ENCODE results near the gene PGLYRP3. TPM values are rescaled to one million over a fixed set of nuclear protein-coding genes. Genes with fewer than 3 reads are reported as not detected.

PGLYRP3 gene
- total and polyA plus RNA-seq, 2 of the 13 experiments (the other 11 are each of a cell fraction or from before 2014, with no cell fraction given) = not detected

DNA sequence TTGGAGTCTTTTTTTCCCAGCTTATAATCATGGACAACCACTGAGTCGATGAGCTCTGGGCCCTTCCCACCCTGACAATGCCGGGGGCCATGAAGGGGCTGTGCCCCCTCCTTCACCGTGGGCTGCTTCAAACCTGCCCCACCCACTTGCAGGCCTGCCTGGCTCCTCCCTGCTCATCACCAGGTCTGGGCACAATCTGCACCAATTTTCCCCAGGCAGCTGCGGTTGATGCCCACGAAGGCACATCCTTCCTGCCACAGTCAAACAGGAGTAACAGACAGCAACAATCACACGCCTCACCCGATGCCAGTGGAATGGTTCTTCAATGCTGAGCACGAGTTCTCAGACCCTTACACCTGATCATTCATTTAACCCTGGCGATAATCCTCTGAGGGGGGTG is 18.9 kb downstream of the PGLYRP3 start:
- DNase-seq (ENCODE audit: low spot score) (no peak), FAIRE-seq (no peak), ATAC-seq (no peak)
- Histone ChIP-seq H3K36me3 (replicated peaks in 1 of 2; ENCODE audit: control insufficient read depth in 1 of 2, insufficient read depth in 2 of 2, low read length in 2 of 2) (no peaks in the 10 kb centered on the region), H3K27me3 (ENCODE audit: control insufficient read depth in 1 of 2, insufficient read depth in 2 of 2, low read length in 2 of 2) (peaks cover 2 to 27% of the 10 kb centered on the region in 2 experiments; a peak in 4 of 5 replicates), H4K20me1 (ENCODE audit: insufficient read depth, low read length) (no peaks in the 10 kb centered on the region), H3K79me2 (ENCODE audit: insufficient read depth, low read length) (no peaks in the 10 kb centered on the region), H3K4me3 (replicated peaks in 1 of 3; ENCODE audit: insufficient read depth in 1 of 3, low read depth in 2 of 3, low read length in 3 of 3) (no peak overlapping the region), H3K27ac (ENCODE audit: extremely low read length, insufficient read depth, low read length) (no peak overlapping the region), H3K4me2 (ENCODE audit: low read depth, low read length) (no peak overlapping the region), H3K9ac (ENCODE audit: insufficient read depth, low read depth, low read length) (no peak overlapping the region), H3K9me3 (ENCODE audit: low read length) (no peaks in the 10 kb centered on the region), H2AFZ (ENCODE audit: low read length) (no peak overlapping the region), H3K4me1 (ENCODE audit: insufficient read depth, low read length) (no peaks in the 10 kb centered on the region)
- intact Hi-C loops (cut with micrococcal nuclease; ENCODE audit: unreplicated experiment) (no loop called here), in situ Hi-C loops (cut with HindIII; ENCODE audit: extremely low pct_ligation_motif_present, low pct_unique_long_range_greater_than_20kb) (no loop called here)
- CTCF ChIA-PET (ENCODE audit: low intra/inter-chr PET ratio, low total read pairs) = no interaction called here
- no peak for TF ChIP-seq ZNF589 (CRISPR knock-in tag; conservative IDR thresholded peaks at IDR 0.05)
- TF ChIP-seq ZNF17 (CRISPR knock-in tag; IDR thresholded peaks at IDR 0.05) = no peak
- TF ChIP-seq, protein P1, sequence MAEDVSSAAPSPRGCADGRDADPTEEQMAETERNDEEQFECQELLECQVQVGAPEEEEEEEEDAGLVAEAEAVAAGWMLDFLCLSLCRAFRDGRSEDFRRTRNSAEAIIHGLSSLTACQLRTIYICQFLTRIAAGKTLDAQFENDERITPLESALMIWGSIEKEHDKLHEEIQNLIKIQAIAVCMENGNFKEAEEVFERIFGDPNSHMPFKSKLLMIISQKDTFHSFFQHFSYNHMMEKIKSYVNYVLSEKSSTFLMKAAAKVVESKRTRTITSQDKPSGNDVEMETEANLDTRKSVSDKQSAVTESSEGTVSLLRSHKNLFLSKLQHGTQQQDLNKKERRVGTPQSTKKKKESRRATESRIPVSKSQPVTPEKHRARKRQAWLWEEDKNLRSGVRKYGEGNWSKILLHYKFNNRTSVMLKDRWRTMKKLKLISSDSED (CRISPR knock-in tag; IDR thresholded peaks at IDR 0.05) = no peak
- TF ChIP-seq ZNF782 (CRISPR knock-in tag; IDR thresholded peaks at IDR 0.05; ENCODE audit: borderline replicate concordance) = no peak
- no peak for TF ChIP-seq ZNF780A (CRISPR knock-in tag; IDR thresholded peaks at IDR 0.05)
- no peak for TF ChIP-seq CREM (IDR thresholded peaks at IDR 0.05)
- no peak for TF ChIP-seq CREM (CRISPR knock-in tag; IDR thresholded peaks at IDR 0.05)
- no peak for TF ChIP-seq ZNF766 (CRISPR knock-in tag; IDR thresholded peaks at IDR 0.05; ENCODE audit: borderline replicate concordance)
- WGBS (ENCODE audit: low lambda C conversion rate) = 29% methylated on average over 9 of the region's 9 CpGs
- BruUV-seq (replicated peaks) = no TSS peak
- POLR2A ChIA-PET = no interaction called here

DNA sequence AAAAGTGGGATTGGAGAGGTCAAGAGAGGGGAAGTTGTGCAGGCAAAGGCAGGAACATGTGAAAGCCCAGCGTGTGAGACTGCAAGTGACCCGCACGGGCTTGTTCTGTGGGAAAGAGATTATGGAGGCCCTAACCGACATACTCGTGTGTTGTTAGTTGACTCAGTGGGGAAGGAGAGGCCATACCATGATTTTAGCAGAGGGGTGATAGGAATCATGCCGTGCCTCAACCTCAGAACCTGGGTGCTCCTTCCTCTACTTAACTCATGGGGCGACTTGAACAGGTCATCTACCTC is 19.3 kb downstream of the PGLYRP3 start:
- H3K4me3 ChIP-seq (replicated peaks in 1 of 3; ENCODE audit: insufficient read depth in 1 of 3, low read depth in 2 of 3, low read length in 3 of 3) = no peak overlapping the region
- FAIRE-seq = no peak
- H3K4me1 ChIP-seq (ENCODE audit: insufficient read depth, low read length) = no peaks in the 10 kb centered on the region
- peaks cover 2 to 27% of the 10 kb centered on the region in 2 experiments; a peak in 4 of 5 replicates for H3K27me3 ChIP-seq (ENCODE audit: control insufficient read depth in 1 of 2, insufficient read depth in 2 of 2, low read length in 2 of 2)
- no TSS peak for BruUV-seq (replicated peaks)
- in situ Hi-C loops (cut with HindIII; ENCODE audit: extremely low pct_ligation_motif_present, low pct_unique_long_range_greater_than_20kb) = no loop called here
- CTCF ChIA-PET (ENCODE audit: low intra/inter-chr PET ratio, low total read pairs) = no interaction called here
- no peaks in the 10 kb centered on the region for H4K20me1 ChIP-seq (ENCODE audit: insufficient read depth, low read length)
- intact Hi-C loops (cut with micrococcal nuclease; ENCODE audit: unreplicated experiment) = no loop called here
- 29% methylated on average over 6 of the region's 7 CpGs for WGBS (ENCODE audit: low lambda C conversion rate)
- no peak for DNase-seq (ENCODE audit: low spot score)
- H3K36me3 ChIP-seq (replicated peaks in 1 of 2; ENCODE audit: control insufficient read depth in 1 of 2, insufficient read depth in 2 of 2, low read length in 2 of 2) = no peaks in the 10 kb centered on the region
- H2AFZ ChIP-seq (ENCODE audit: low read length) = no peak overlapping the region
- no peaks in the 10 kb centered on the region for H3K79me2 ChIP-seq (ENCODE audit: insufficient read depth, low read length)
- no peak overlapping the region for H3K27ac ChIP-seq (ENCODE audit: extremely low read length, insufficient read depth, low read length)
- H3K9ac ChIP-seq (ENCODE audit: insufficient read depth, low read depth, low read length) = no peak overlapping the region
- H3K4me2 ChIP-seq (ENCODE audit: low read depth, low read length) = no peak overlapping the region
- POLR2A ChIA-PET = no interaction called here
- no peaks in the 10 kb centered on the region for H3K9me3 ChIP-seq (ENCODE audit: low read length)
- no peak for ATAC-seq
- TF ChIP-seq CCAR2 (optimal IDR thresholded peaks at IDR 0.05; ENCODE audit: low read depth, low read length) (no peak), HIVEP1 (CRISPR knock-in tag; IDR thresholded peaks at IDR 0.05) (no peak), KMT2B (CRISPR knock-in tag; IDR thresholded peaks at IDR 0.05) (no peak), GZF1 (CRISPR knock-in tag; IDR thresholded peaks at IDR 0.05) (no peak)
- TF ChIP-seq, protein P2, sequence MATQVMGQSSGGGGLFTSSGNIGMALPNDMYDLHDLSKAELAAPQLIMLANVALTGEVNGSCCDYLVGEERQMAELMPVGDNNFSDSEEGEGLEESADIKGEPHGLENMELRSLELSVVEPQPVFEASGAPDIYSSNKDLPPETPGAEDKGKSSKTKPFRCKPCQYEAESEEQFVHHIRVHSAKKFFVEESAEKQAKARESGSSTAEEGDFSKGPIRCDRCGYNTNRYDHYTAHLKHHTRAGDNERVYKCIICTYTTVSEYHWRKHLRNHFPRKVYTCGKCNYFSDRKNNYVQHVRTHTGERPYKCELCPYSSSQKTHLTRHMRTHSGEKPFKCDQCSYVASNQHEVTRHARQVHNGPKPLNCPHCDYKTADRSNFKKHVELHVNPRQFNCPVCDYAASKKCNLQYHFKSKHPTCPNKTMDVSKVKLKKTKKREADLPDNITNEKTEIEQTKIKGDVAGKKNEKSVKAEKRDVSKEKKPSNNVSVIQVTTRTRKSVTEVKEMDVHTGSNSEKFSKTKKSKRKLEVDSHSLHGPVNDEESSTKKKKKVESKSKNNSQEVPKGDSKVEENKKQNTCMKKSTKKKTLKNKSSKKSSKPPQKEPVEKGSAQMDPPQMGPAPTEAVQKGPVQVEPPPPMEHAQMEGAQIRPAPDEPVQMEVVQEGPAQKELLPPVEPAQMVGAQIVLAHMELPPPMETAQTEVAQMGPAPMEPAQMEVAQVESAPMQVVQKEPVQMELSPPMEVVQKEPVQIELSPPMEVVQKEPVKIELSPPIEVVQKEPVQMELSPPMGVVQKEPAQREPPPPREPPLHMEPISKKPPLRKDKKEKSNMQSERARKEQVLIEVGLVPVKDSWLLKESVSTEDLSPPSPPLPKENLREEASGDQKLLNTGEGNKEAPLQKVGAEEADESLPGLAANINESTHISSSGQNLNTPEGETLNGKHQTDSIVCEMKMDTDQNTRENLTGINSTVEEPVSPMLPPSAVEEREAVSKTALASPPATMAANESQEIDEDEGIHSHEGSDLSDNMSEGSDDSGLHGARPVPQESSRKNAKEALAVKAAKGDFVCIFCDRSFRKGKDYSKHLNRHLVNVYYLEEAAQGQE (IDR thresholded peaks at IDR 0.05; ENCODE audit: borderline replicate concordance in 1 of 2, low read depth in 1 of 2, low read length in 2 of 2) = no peak
- TF ChIP-seq, protein P3, sequence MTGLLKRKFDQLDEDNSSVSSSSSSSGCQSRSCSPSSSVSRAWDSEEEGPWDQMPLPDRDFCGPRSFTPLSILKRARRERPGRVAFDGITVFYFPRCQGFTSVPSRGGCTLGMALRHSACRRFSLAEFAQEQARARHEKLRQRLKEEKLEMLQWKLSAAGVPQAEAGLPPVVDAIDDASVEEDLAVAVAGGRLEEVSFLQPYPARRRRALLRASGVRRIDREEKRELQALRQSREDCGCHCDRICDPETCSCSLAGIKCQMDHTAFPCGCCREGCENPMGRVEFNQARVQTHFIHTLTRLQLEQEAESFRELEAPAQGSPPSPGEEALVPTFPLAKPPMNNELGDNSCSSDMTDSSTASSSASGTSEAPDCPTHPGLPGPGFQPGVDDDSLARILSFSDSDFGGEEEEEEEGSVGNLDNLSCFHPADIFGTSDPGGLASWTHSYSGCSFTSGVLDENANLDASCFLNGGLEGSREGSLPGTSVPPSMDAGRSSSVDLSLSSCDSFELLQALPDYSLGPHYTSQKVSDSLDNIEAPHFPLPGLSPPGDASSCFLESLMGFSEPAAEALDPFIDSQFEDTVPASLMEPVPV (CRISPR knock-in tag; IDR thresholded peaks at IDR 0.05) = no peak
